Measurements from ENCODE around the gene CDK19. TPM values are rescaled to one million over a fixed set of nuclear protein-coding genes. Genes with fewer than 3 reads are reported as not detected.

The CDK19 gene
- polyA plus RNA-seq, 1 donor (not counting 4 experiments of a cell fraction or from before 2014, with no cell fraction given), result 6.4 TPM

GRCh38 chr6:110646419-110646698 lies 168.9 kb downstream of the CDK19 start:
- no peak overlapping the region for H3K9ac ChIP-seq (ENCODE audit: control insufficient read depth, extremely low read depth, insufficient read depth, low read length)
- FAIRE-seq, result no peak
- no peak overlapping the region for H3K4me3 ChIP-seq (ENCODE audit: control insufficient read depth in 2 of 3, extremely low read depth in 1 of 3, insufficient read depth in 2 of 3, low read depth in 1 of 3, low read length in 3 of 3)
- TF ChIP-seq CTCF (optimal IDR thresholded peaks at IDR 0.05 in 1 of 3, IDR thresholded peaks at IDR 0.05 in 1 of 3, conservative IDR thresholded peaks at IDR 0.05 in 1 of 3; ENCODE audit: extremely low read depth in 1 of 3, insufficient read depth in 2 of 3, low read length in 3 of 3) (no peak), EZH2 (IDR thresholded peaks at IDR 0.05; ENCODE audit: low read length) (no peak)
- H3K4me1 ChIP-seq (ENCODE audit: control insufficient read depth, extremely low read depth, insufficient read depth, low read length), result no peaks in the 10 kb centered on the region
- H3K79me2 ChIP-seq (ENCODE audit: control insufficient read depth, insufficient read depth, low read length), result no peaks in the 10 kb centered on the region
- no peaks in the 10 kb centered on the region for H3K9me1 ChIP-seq (ENCODE audit: control insufficient read depth, extremely low read depth, insufficient read depth, low read length)
- H3K4me2 ChIP-seq (ENCODE audit: control insufficient read depth, extremely low read depth, insufficient read depth, low read depth, low read length), result no peak overlapping the region
- dilution Hi-C loops (cut with MboI; ENCODE audit: extremely low pct_ligation_motif_present, low sequenced_read_pairs), result no loop called here
- H3K27me3 ChIP-seq (ENCODE audit: control insufficient read depth, extremely low read depth, insufficient read depth, low read length), result no peaks in the 10 kb centered on the region
- no peaks in the 10 kb centered on the region for H4K20me1 ChIP-seq (ENCODE audit: control insufficient read depth, extremely low read depth, insufficient read depth, low read length)
- no peak overlapping the region for H3K27ac ChIP-seq (ENCODE audit: control insufficient read depth, insufficient read depth, low read length)
- no peaks in the 10 kb centered on the region for H3K9me3 ChIP-seq (ENCODE audit: control insufficient read depth, low read depth, low read length)
- H2AFZ ChIP-seq (ENCODE audit: control insufficient read depth, low read length), result no peak overlapping the region
- no peak for DNase-seq (ENCODE audit: low read depth, low spot score)
- H3K36me3 ChIP-seq (ENCODE audit: control insufficient read depth in 2 of 2, extremely low read depth in 1 of 2, insufficient read depth in 2 of 2, low read length in 2 of 2), result no peaks in the 10 kb centered on the region

- FAIRE-seq (no peak), DNase-seq (ENCODE audit: low read depth, low spot score) (no peak)
- dilution Hi-C loops (cut with MboI; ENCODE audit: extremely low pct_ligation_motif_present, low sequenced_read_pairs), result no loop called here
- Histone ChIP-seq H3K4me1 (ENCODE audit: control insufficient read depth, extremely low read depth, insufficient read depth, low read length) (no peaks in the 10 kb centered on the region), H3K27me3 (ENCODE audit: control insufficient read depth, extremely low read depth, insufficient read depth, low read length) (no peaks in the 10 kb centered on the region), H3K79me2 (ENCODE audit: control insufficient read depth, insufficient read depth, low read length) (no peaks in the 10 kb centered on the region), H3K27ac (ENCODE audit: control insufficient read depth, insufficient read depth, low read length) (no peak overlapping the region), H3K9me1 (ENCODE audit: control insufficient read depth, extremely low read depth, insufficient read depth, low read length) (no peaks in the 10 kb centered on the region), H3K9ac (ENCODE audit: control insufficient read depth, extremely low read depth, insufficient read depth, low read length) (no peak overlapping the region), H3K4me2 (ENCODE audit: control insufficient read depth, extremely low read depth, insufficient read depth, low read depth, low read length) (no peak overlapping the region), H3K9me3 (ENCODE audit: control insufficient read depth, low read depth, low read length) (no peaks in the 10 kb centered on the region), H3K4me3 (ENCODE audit: control insufficient read depth in 2 of 3, extremely low read depth in 1 of 3, insufficient read depth in 2 of 3, low read depth in 1 of 3, low read length in 3 of 3) (no peak overlapping the region), H3K36me3 (ENCODE audit: control insufficient read depth in 2 of 2, extremely low read depth in 1 of 2, insufficient read depth in 2 of 2, low read length in 2 of 2) (no peaks in the 10 kb centered on the region), H2AFZ (ENCODE audit: control insufficient read depth, low read length) (no peak overlapping the region), H4K20me1 (ENCODE audit: control insufficient read depth, extremely low read depth, insufficient read depth, low read length) (no peaks in the 10 kb centered on the region)
- TF ChIP-seq EZH2 (IDR thresholded peaks at IDR 0.05; ENCODE audit: low read length) (no peak), CTCF (optimal IDR thresholded peaks at IDR 0.05 in 1 of 3, IDR thresholded peaks at IDR 0.05 in 1 of 3, conservative IDR thresholded peaks at IDR 0.05 in 1 of 3; ENCODE audit: extremely low read depth in 1 of 3, insufficient read depth in 2 of 3, low read length in 3 of 3) (no peak)
Observed at GRCh38 chr6:110645685-110646418, 169.4 kb downstream of the CDK19 start.
